Loucy (cell line): ENCODE results near the gene CFAP20DC.

ENCODE experiments used
- CTCF ChIP-seq: fragments of 200-600 bp; sonication (generic); conservative IDR thresholded peaks from 2 replicates; pipeline ENCODE4 v1.5.1; 2014; ENCODE audit warnings: mild to moderate bottlenecking, antibody characterized with exemption, low read length
- EZH2phosphoT487 ChIP-seq: fragments of 200-600 bp; IDR thresholded peaks from 2 replicates; pipeline ENCODE4 v1.6.1; 2018; ENCODE audit warnings: antibody characterized with exemption, mild to moderate bottlenecking, moderate library complexity, borderline replicate concordance

- TF ChIP-seq CTCF (peak; percentile 62), EZH2phosphoT487 (no peak)
Measured at GRCh38 chr3:59064276-59064675, 14.5 kb upstream of the CFAP20DC start.
